GM23338 (cell line): ENCODE data around the gene SLC25A3. TPM values are rescaled to one million over a fixed set of nuclear protein-coding genes. Genes with fewer than 3 reads are reported as not detected.

ENCODE experiments used
- ATAC-seq: fragments of 200-7000 bp; cut with Tn5 transposase; 3 replicates; pipeline ENCODE4 v1.9.1; 2020
- DNase-seq: peaks from one replicate; pipeline ENCODE4 v3.0.0-alpha.2; 2015; ENCODE audit warnings: low spot score
- H2AFZ ChIP-seq: fragments of 200-600 bp; sonication (generic); 2 replicates; pipeline ENCODE4 v1.8.0; 2016; ENCODE audit warnings: antibody characterized with exemption, mild to moderate bottlenecking, moderate library complexity
- H3F3A ChIP-seq: fragments of 200-600 bp; sonication (generic); replicated peaks from 2 replicates; pipeline ENCODE4 v1.8.0; 2017; ENCODE audit warnings: antibody characterized with exemption, mixed run types, low read depth
- H3K27ac ChIP-seq: fragments of 200-600 bp; sonication (generic); 2 replicates; pipeline ENCODE4 v1.6.1; 2016; ENCODE audit warnings: low read depth
- H3K27me3 ChIP-seq: fragments of 200-600 bp; sonication (generic); 2 replicates; pipeline ENCODE4 v1.8.0; 2016; ENCODE audit warnings: mild to moderate bottlenecking, mixed run types, moderate library complexity; ENCODE audit not compliant: insufficient read depth
- H3K36me3 ChIP-seq: fragments of 200-600 bp; sonication (generic); 2 replicates; pipeline ENCODE4 v1.8.0; 2016; ENCODE audit warnings: mild to moderate bottlenecking; ENCODE audit not compliant: insufficient read depth
- H3K4me1 ChIP-seq: fragments of 200-600 bp; sonication (generic); 2 replicates; pipeline ENCODE4 v1.8.0; 2016; ENCODE audit warnings: mild to moderate bottlenecking, moderate library complexity; ENCODE audit not compliant: insufficient read depth
- H3K4me2 ChIP-seq: fragments of 200-600 bp; sonication (generic); 2 replicates; pipeline ENCODE4 v1.7.1; 2017; ENCODE audit warnings: mixed run types
- H3K4me3 ChIP-seq: fragments of 200-600 bp; sonication (generic); 2 replicates; pipeline ENCODE4 v1.6.1; 2016; ENCODE audit warnings: mixed run types
- H3K79me2 ChIP-seq: fragments of 200-600 bp; sonication (generic); replicated peaks from 2 replicates; pipeline ENCODE4 v1.8.0; 2017; ENCODE audit warnings: mild to moderate bottlenecking; ENCODE audit not compliant: insufficient read depth
- H3K9me2 ChIP-seq: fragments of 200-600 bp; sonication (generic); 2 replicates; pipeline ENCODE4 v1.8.0; 2017; ENCODE audit not compliant: insufficient read depth
- H4K20me1 ChIP-seq: fragments of 200-600 bp; sonication (generic); replicated peaks from 2 replicates; pipeline ENCODE4 v1.8.0; 2017; ENCODE audit warnings: mild to moderate bottlenecking; ENCODE audit not compliant: insufficient read depth
- H3K27ac Mint-ChIP-seq: 2 replicates; pipeline ENCODE4 v1.8.0; 2020; ENCODE audit warnings: inconsistent platforms, mild to moderate bottlenecking, moderate library complexity, mixed read lengths
- H3K27me3 Mint-ChIP-seq: 3 replicates; pipeline ENCODE4 v1.8.0; 2022; ENCODE audit warnings: low read depth, mild to moderate bottlenecking, moderate library complexity, mixed read lengths, inconsistent platforms; ENCODE audit not compliant: insufficient read depth, poor library complexity
- H3K36me3 Mint-ChIP-seq: 3 replicates; pipeline ENCODE4 v1.8.0; 2021; ENCODE audit warnings: low read depth, mild to moderate bottlenecking, inconsistent platforms, moderate library complexity, mixed read lengths
- H3K4me1 Mint-ChIP-seq: 3 replicates; pipeline ENCODE4 v1.8.0; 2020; ENCODE audit warnings: mild to moderate bottlenecking, inconsistent platforms, mixed read lengths
- H3K4me3 Mint-ChIP-seq: 3 replicates; pipeline ENCODE4 v1.8.0; 2021; ENCODE audit warnings: moderate library complexity, mild to moderate bottlenecking, inconsistent platforms, mixed read lengths
- H3K9me3 Mint-ChIP-seq: 3 replicates; pipeline ENCODE4 v1.8.0; 2020; ENCODE audit warnings: moderate library complexity, mild to moderate bottlenecking, inconsistent platforms, mixed read lengths
- CREB1 ChIP-seq: fragments of 250-450 bp; sonication (Bioruptor Pico); IDR thresholded peaks from 2 replicates; pipeline ENCODE4 v1.5.0; 2020; ENCODE audit warnings: low read depth, mild to moderate bottlenecking, moderate library complexity
- EZH2 ChIP-seq: fragments of 200-600 bp; sonication (generic); IDR thresholded peaks from one replicate; pipeline ENCODE4 v1.8.0; 2017; ENCODE audit warnings: antibody characterized with exemption, mild to moderate bottlenecking, low read depth; ENCODE audit not compliant: unreplicated experiment
- EZH2phosphoT487 ChIP-seq: fragments of 200-600 bp; sonication (generic); IDR thresholded peaks from one replicate; pipeline ENCODE4 v1.8.1; 2018; ENCODE audit warnings: antibody characterized with exemption; ENCODE audit not compliant: unreplicated experiment
- JUNB ChIP-seq: IDR thresholded peaks from one replicate; pipeline ENCODE4 v1.6.1; 2016; ENCODE audit warnings: antibody characterized with exemption; ENCODE audit not compliant: unreplicated experiment
- NANOG ChIP-seq: IDR thresholded peaks from 2 replicates; pipeline ENCODE4 v1.6.1; 2016; ENCODE audit warnings: antibody characterized with exemption, borderline replicate concordance
- POLR2AphosphoS5 ChIP-seq: IDR thresholded peaks from 2 replicates; pipeline ENCODE4 v1.6.1; 2016; ENCODE audit warnings: antibody characterized with exemption, low read depth
- REST ChIP-seq: IDR thresholded peaks from one replicate; pipeline ENCODE4 v1.6.1; 2018; ENCODE audit warnings: antibody characterized with exemption; ENCODE audit not compliant: unreplicated experiment
- STAT1 ChIP-seq: IDR thresholded peaks from one replicate; pipeline ENCODE4 v1.6.1; 2016; ENCODE audit warnings: antibody characterized with exemption; ENCODE audit not compliant: unreplicated experiment
- ZNF114 ChIP-seq: fragments of 250-450 bp; sonication (Bioruptor Pico); IDR thresholded peaks from 2 replicates; pipeline ENCODE4 v1.5.0; 2020; ENCODE audit warnings: mild to moderate bottlenecking, moderate library complexity
- ZNF331 ChIP-seq: fragments of 250-450 bp; sonication (Bioruptor Pico); IDR thresholded peaks from 2 replicates; pipeline ENCODE4 v1.5.0; 2020; ENCODE audit warnings: low read depth, mild to moderate bottlenecking, moderate library complexity
- polyA plus RNA-seq: library from polyadenylated mRNA; unstranded; fragments of >200 nt; fragmentation: Nextera tagmentation; extraction: Ambion mirVana; gene quantifications from 2 replicates; pipeline ENCODE4 v1.2.1, GENCODE V29; 2016
- total RNA-seq: library from RNA; depleted of rRNA; stranded (reverse); fragments of >200 nt; shearing (Covaris generic); gene quantifications from 2 replicates; pipeline ENCODE4 v1.2.3, GENCODE V29; 2014
- TF ChIP-seq, protein P1 (sequence below): IDR thresholded peaks from 2 replicates; pipeline ENCODE4 v1.6.1; 2016; ENCODE audit warnings: antibody characterized with exemption
- TF ChIP-seq, protein P2 (sequence below), 2 experiments: fragments of 200-600 bp in 1 of 2; sonication (generic) in 1 of 2; conservative IDR thresholded peaks; 2 replicates each; pipeline versions ENCODE4 v1.5.1 to v1.6.1; 2016 to 2017; ENCODE audit warnings: antibody characterized with exemption in 2 of 2, low read depth in 2 of 2, mild to moderate bottlenecking in 2 of 2, moderate library complexity in 1 of 2

SLC25A3 gene
- total and polyA plus RNA-seq, 2 experiments from 2014 or later, result 676 to 703 TPM

DNA sequence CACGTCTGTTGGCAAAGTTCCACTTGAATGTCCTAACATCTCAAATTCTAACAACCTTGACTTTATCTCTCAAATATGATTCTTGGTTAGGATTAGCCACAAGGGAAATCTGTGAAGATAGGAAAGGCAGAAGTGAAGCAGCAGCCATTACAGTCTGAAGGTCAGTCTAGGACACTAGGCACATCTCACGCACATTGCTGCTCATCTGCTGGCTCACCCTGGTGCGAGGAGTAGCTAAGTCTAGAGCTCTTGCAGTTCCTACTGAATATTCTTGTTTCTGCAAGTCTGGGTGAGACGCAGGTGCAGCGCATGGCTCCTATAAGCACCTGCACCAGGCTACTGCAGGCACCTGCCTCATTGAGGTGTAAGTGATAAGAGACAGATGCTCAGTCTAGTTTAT lies 6.4 kb upstream of the SLC25A3 start (continued):
- TF ChIP-seq REST (no peak), ZNF114 (CRISPR knock-in tag) (no peak), EZH2phosphoT487 (no peak), CREB1 (no peak), POLR2AphosphoS5 (no peak), JUNB (no peak), EZH2 (no peak), NANOG (no peak)

- H3K4me3 Mint-ChIP-seq, result no peak overlapping the region
- Histone ChIP-seq H3K4me2 (no peak overlapping the region), H4K20me1 (peaks cover 19% of the 10 kb centered on the region), H3F3A (no peaks in the 10 kb centered on the region; the same call in 1 of the 2 replicates), H3K36me3 (peaks cover 9% of the 10 kb centered on the region), H3K9me2 (no peaks in the 10 kb centered on the region), H3K4me3 (no peak overlapping the region), H3K4me1 (peaks cover 5% of the 10 kb centered on the region), H3K79me2 (peaks cover 27% of the 10 kb centered on the region), H2AFZ (no peak overlapping the region), H3K27me3 (no peaks in the 10 kb centered on the region), H3K27ac (no peak overlapping the region)
- peaks cover 14% of the 10 kb centered on the region; the same call in 2 of the 3 replicates for H3K4me1 Mint-ChIP-seq
- no peak for DNase-seq
- peaks cover 22% of the 10 kb centered on the region for H3K36me3 Mint-ChIP-seq
- H3K27ac Mint-ChIP-seq, result no peak overlapping the region
- no peak for ATAC-seq
- no peak for TF ChIP-seq STAT1
- peaks cover 8% of the 10 kb centered on the region for H3K27me3 Mint-ChIP-seq
- H3K9me3 Mint-ChIP-seq, result no peaks in the 10 kb centered on the region
Measured at GRCh38 chr12:98591209-98591608, 2.3 kb upstream of the SLC25A3 start.

DNA sequence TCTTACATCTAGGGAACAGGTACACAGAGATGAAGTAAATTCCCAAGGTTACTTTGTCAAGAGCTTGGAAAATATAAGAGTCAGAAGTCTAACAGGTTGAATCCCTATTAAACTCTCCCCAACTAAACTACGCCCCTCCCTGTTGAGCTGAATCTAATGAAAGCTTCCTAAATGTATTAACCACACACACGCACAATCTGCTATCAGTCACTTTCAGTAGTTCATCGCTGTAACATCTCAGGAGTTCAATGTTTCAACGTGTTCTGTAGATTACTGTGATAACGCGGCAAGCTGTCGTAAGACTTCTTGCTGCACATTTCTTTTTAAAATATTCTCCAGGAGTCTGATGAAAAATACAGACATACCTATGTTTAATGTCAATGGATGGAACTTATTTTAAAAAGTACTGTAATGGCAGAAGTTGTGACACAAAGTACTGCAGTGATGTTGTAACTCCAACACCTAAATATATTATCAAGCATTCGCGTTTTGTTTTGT lies 612 bp upstream of the SLC25A3 start:
- TF ChIP-seq JUNB, result no peak
- no peak for TF ChIP-seq ZNF331 (CRISPR knock-in tag)
- TF ChIP-seq, protein P1, sequence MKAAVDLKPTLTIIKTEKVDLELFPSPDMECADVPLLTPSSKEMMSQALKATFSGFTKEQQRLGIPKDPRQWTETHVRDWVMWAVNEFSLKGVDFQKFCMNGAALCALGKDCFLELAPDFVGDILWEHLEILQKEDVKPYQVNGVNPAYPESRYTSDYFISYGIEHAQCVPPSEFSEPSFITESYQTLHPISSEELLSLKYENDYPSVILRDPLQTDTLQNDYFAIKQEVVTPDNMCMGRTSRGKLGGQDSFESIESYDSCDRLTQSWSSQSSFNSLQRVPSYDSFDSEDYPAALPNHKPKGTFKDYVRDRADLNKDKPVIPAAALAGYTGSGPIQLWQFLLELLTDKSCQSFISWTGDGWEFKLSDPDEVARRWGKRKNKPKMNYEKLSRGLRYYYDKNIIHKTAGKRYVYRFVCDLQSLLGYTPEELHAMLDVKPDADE, result no peak
- TF ChIP-seq ZNF114 (CRISPR knock-in tag), result no peak
- no peak for TF ChIP-seq CREB1
- TF ChIP-seq, protein P2, sequence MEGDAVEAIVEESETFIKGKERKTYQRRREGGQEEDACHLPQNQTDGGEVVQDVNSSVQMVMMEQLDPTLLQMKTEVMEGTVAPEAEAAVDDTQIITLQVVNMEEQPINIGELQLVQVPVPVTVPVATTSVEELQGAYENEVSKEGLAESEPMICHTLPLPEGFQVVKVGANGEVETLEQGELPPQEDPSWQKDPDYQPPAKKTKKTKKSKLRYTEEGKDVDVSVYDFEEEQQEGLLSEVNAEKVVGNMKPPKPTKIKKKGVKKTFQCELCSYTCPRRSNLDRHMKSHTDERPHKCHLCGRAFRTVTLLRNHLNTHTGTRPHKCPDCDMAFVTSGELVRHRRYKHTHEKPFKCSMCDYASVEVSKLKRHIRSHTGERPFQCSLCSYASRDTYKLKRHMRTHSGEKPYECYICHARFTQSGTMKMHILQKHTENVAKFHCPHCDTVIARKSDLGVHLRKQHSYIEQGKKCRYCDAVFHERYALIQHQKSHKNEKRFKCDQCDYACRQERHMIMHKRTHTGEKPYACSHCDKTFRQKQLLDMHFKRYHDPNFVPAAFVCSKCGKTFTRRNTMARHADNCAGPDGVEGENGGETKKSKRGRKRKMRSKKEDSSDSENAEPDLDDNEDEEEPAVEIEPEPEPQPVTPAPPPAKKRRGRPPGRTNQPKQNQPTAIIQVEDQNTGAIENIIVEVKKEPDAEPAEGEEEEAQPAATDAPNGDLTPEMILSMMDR (conservative IDR thresholded peaks at IDR 0.05; ENCODE audit: low read depth in 2 of 2), result no peak
- TF ChIP-seq EZH2, result no peak
- TF ChIP-seq EZH2phosphoT487, result no peak
- TF ChIP-seq NANOG, result no peak
- Histone ChIP-seq H3F3A (peaks cover 8% of the 10 kb centered on the region; the same call in 1 of the 2 replicates), H3K36me3 (peaks cover 26% of the 10 kb centered on the region), H3K4me2 (peak overlapping the region; percentile 69), H3K27ac (peak overlapping the region; percentile 81; the same call in 1 of the 2 replicates), H4K20me1 (peaks cover 35% of the 10 kb centered on the region), H3K27me3 (no peaks in the 10 kb centered on the region), H3K4me1 (peaks cover 5% of the 10 kb centered on the region), H3K79me2 (peaks cover 44% of the 10 kb centered on the region), H3K9me2 (no peaks in the 10 kb centered on the region), H2AFZ (peak overlapping the region; percentile 25; the same call in 1 of the 2 replicates), H3K4me3 (peak overlapping the region; percentile 80)
- no peak for ATAC-seq
- peaks cover 8% of the 10 kb centered on the region for H3K27me3 Mint-ChIP-seq
- no peaks in the 10 kb centered on the region for H3K9me3 Mint-ChIP-seq
- H3K4me1 Mint-ChIP-seq, result peaks cover 14% of the 10 kb centered on the region; the same call in 2 of the 3 replicates
- peaks cover 38% of the 10 kb centered on the region for H3K36me3 Mint-ChIP-seq
- peak overlapping the region; percentile 98 for H3K27ac Mint-ChIP-seq
- H3K4me3 Mint-ChIP-seq, result peak overlapping the region; percentile 97
- no peak for DNase-seq
